ENCODE measurements around the gene APOBEC3B.

APOBEC3B gene

GRCh38 chr22:38942702-38943101 is 39.4 kb upstream of the APOBEC3B start:
- TF ChIP-seq ZFP30 (CRISPR knock-in tag; IDR thresholded peaks at IDR 0.05) (no peak), CREB5 (CRISPR knock-in tag; IDR thresholded peaks at IDR 0.05; ENCODE audit: low read depth) (no peak), PPARA (CRISPR knock-in tag; IDR thresholded peaks at IDR 0.05; ENCODE audit: borderline replicate concordance) (no peak), GLIS3 (CRISPR knock-in tag; IDR thresholded peaks at IDR 0.05) (no peak), ZC3H10 (CRISPR knock-in tag; IDR thresholded peaks at IDR 0.05) (no peak), OSR1 (CRISPR knock-in tag; IDR thresholded peaks at IDR 0.05) (no peak), BACH2 (CRISPR knock-in tag; IDR thresholded peaks at IDR 0.05; ENCODE audit: borderline replicate concordance) (no peak), CSRNP3 (CRISPR knock-in tag; IDR thresholded peaks at IDR 0.05) (no peak), ESRRG (CRISPR knock-in tag; IDR thresholded peaks at IDR 0.05) (no peak)
- TF ChIP-seq, protein P1, sequence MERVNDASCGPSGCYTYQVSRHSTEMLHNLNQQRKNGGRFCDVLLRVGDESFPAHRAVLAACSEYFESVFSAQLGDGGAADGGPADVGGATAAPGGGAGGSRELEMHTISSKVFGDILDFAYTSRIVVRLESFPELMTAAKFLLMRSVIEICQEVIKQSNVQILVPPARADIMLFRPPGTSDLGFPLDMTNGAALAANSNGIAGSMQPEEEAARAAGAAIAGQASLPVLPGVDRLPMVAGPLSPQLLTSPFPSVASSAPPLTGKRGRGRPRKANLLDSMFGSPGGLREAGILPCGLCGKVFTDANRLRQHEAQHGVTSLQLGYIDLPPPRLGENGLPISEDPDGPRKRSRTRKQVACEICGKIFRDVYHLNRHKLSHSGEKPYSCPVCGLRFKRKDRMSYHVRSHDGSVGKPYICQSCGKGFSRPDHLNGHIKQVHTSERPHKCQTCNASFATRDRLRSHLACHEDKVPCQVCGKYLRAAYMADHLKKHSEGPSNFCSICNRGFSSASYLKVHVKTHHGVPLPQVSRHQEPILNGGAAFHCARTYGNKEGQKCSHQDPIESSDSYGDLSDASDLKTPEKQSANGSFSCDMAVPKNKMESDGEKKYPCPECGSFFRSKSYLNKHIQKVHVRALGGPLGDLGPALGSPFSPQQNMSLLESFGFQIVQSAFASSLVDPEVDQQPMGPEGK (CRISPR knock-in tag; IDR thresholded peaks at IDR 0.05; ENCODE audit: borderline replicate concordance), result no peak
- no peak for ATAC-seq

GRCh38 chr22:38943201-38943600 is 38.9 kb upstream of the APOBEC3B start:
- no peak for ATAC-seq
- no peak for TF ChIP-seq RARB (CRISPR knock-in tag; IDR thresholded peaks at IDR 0.05)
- no peak for TF ChIP-seq ZFP3 (CRISPR knock-in tag; IDR thresholded peaks at IDR 0.05)
- no peak for TF ChIP-seq ARNTL (CRISPR knock-in tag; IDR thresholded peaks at IDR 0.05; ENCODE audit: borderline replicate concordance, low read depth)
- no peak for TF ChIP-seq ZNF70 (CRISPR knock-in tag; IDR thresholded peaks at IDR 0.05)
- TF ChIP-seq ZNF8 (CRISPR knock-in tag; IDR thresholded peaks at IDR 0.05), result no peak
- TF ChIP-seq CSRNP3 (CRISPR knock-in tag; IDR thresholded peaks at IDR 0.05), result no peak
- TF ChIP-seq BACH2 (CRISPR knock-in tag; IDR thresholded peaks at IDR 0.05; ENCODE audit: borderline replicate concordance), result no peak
- no peak for TF ChIP-seq GLIS3 (CRISPR knock-in tag; IDR thresholded peaks at IDR 0.05)
- TF ChIP-seq, protein P2, sequence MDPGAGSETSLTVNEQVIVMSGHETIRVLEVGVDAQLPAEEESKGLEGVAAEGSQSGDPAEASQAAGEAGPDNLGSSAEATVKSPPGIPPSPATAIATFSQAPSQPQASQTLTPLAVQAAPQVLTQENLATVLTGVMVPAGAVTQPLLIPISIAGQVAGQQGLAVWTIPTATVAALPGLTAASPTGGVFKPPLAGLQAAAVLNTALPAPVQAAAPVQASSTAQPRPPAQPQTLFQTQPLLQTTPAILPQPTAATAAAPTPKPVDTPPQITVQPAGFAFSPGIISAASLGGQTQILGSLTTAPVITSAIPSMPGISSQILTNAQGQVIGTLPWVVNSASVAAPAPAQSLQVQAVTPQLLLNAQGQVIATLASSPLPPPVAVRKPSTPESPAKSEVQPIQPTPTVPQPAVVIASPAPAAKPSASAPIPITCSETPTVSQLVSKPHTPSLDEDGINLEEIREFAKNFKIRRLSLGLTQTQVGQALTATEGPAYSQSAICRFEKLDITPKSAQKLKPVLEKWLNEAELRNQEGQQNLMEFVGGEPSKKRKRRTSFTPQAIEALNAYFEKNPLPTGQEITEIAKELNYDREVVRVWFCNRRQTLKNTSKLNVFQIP (CRISPR knock-in tag; IDR thresholded peaks at IDR 0.05; ENCODE audit: borderline replicate concordance, low read depth), result no peak
- no peak for TF ChIP-seq SNAI2 (CRISPR knock-in tag; IDR thresholded peaks at IDR 0.05)
- TF ChIP-seq, protein P3, sequence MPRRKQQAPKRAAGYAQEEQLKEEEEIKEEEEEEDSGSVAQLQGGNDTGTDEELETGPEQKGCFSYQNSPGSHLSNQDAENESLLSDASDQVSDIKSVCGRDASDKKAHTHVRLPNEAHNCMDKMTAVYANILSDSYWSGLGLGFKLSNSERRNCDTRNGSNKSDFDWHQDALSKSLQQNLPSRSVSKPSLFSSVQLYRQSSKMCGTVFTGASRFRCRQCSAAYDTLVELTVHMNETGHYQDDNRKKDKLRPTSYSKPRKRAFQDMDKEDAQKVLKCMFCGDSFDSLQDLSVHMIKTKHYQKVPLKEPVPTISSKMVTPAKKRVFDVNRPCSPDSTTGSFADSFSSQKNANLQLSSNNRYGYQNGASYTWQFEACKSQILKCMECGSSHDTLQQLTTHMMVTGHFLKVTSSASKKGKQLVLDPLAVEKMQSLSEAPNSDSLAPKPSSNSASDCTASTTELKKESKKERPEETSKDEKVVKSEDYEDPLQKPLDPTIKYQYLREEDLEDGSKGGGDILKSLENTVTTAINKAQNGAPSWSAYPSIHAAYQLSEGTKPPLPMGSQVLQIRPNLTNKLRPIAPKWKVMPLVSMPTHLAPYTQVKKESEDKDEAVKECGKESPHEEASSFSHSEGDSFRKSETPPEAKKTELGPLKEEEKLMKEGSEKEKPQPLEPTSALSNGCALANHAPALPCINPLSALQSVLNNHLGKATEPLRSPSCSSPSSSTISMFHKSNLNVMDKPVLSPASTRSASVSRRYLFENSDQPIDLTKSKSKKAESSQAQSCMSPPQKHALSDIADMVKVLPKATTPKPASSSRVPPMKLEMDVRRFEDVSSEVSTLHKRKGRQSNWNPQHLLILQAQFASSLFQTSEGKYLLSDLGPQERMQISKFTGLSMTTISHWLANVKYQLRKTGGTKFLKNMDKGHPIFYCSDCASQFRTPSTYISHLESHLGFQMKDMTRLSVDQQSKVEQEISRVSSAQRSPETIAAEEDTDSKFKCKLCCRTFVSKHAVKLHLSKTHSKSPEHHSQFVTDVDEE (CRISPR knock-in tag; IDR thresholded peaks at IDR 0.05), result no peak
- TF ChIP-seq CSDC2 (CRISPR knock-in tag; IDR thresholded peaks at IDR 0.05), result no peak
- TF ChIP-seq ZFP30 (CRISPR knock-in tag; IDR thresholded peaks at IDR 0.05), result no peak
- no peak for TF ChIP-seq ESRRG (CRISPR knock-in tag; IDR thresholded peaks at IDR 0.05)
- TF ChIP-seq ZC3H10 (CRISPR knock-in tag; IDR thresholded peaks at IDR 0.05), result no peak
- no peak for TF ChIP-seq PPARA (CRISPR knock-in tag; IDR thresholded peaks at IDR 0.05; ENCODE audit: borderline replicate concordance)
- TF ChIP-seq OSR1 (CRISPR knock-in tag; IDR thresholded peaks at IDR 0.05), result no peak
- no peak for TF ChIP-seq ISL1 (CRISPR knock-in tag; IDR thresholded peaks at IDR 0.05)
- TF ChIP-seq ZNF565 (CRISPR knock-in tag; conservative IDR thresholded peaks at IDR 0.05; ENCODE audit: low read depth), result no peak
